GM18511 (cell line): Measurements from ENCODE around the gene SWSAP1.
"Not testable (repeated sequence)": the region's sequence is repeated elsewhere in the genome, so short reads cannot be mapped to it uniquely, and the experiment has no call there.

Experiments used
- ATAC-seq: cut with Tn5 transposase; IDR thresholded peaks from one replicate; pipeline ENCODE4 v1.9.1; 2021; ENCODE audit warnings: mild to moderate bottlenecking, moderate library complexity; ENCODE audit not compliant: unreplicated experiment

SWSAP1 gene

DNA sequence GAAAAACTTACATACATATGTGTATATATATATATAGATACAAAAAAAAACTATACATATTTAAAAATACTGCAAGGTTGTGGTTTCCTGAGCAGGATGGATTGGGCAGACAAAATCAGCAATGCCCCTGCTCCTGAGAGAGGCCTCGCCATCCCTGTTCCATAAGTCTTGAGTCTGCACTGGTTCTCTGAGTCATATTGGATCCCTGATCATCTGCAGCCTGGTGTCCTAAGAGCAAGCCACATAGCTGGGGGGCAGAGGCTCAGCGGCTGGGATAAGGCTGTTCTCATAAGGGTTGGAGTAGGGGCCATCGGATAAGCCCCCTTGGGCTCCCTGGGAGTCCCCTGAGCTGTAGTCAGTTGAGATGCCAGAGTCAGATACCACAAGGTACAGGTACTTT lies 3.3 kb downstream of the SWSAP1 start:
- no peak for ATAC-seq

DNA sequence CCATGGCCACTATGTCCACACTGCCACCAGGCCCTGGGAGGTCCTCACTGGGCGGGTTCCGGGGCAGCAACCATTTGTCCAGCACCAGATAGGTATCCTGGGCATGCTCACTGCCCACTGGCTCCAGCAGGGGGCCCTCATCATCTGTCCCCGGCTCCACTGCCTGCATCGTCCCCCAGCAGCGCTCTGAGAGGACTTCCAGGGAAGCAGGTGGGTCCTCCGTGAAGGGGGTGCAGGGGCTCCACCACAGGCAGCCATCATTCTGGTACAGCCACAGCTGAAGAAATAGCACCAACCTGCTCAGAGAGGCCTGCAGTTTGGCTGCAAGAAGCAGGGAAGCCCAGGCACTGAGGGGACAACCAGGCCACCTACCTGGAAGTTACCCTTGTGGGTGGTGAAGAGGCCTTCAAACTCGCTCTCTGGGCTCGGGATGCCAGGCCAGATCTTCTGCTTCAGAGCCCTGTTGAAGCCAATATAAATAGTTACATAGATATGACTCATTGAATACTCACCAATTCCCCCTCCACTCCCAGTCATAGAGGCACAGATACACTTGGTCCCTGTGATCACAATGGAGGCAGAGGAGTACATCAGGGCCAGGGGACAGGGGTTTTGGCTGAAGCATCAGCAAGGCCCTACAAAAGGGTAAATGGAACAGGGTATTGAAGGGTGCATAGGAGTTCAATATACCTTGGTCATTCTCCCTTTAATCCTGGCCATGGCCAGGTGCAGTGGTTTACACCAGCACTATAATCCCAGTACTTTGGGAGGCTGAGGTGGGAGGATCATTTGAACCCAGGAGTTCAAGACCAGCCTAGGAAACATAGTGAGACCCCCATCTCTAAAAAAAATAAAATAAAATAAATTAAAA lies 4.1 kb downstream of the SWSAP1 start:
- ATAC-seq, result no peak

DNA sequence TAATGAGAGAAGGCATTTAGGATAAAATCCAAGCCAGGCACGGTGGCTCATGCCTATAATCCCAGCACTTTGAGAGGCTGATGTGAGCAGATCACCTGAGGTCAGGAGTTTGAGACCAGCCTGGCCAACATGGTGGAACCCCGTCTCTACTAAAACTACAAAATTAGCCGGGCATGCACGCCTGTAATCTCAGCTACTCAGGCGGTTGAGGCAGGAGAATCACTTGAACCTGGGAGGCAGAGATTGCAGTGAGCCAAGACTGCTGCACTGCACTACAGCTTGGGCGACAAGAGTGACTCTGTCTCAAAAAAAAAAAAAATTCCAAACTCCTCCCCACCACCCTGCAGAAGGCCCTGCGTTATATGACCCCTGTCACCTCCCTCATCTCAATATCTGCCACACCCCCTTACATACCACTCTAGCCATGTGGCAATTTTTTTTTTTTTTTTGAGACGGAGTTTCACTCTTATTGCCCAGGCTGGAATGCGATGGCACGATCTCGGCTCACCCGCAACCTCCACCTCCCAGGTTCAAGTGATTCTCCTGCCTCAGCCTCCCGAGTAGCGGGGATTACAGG lies 4.9 kb downstream of the SWSAP1 start:
- ATAC-seq, result not testable (repeated sequence)

DNA sequence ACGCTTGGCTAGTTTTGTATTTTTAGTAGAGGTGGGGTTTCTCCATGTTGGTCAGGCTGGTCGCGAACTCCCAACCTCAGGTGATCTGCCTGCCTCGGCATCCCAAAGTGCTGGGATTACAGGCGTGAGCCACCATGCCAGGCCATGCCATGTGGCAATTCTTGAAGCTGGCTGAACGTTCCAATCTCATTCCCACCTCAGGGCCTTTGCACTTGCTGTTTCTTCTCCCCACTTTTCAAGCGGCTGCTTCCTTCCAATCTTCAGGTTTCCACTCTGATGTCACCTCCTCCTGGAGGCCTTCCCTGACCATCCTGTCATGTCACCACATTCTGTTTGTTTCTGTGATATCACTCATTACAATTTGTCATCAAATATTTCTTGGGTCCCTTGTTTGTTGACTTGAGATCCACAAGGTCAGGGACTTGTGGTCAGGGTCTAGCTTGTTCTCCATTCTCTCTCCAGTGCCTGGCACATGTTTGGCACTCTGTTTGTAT lies 5.4 kb downstream of the SWSAP1 start:
- ATAC-seq, result no peak

DNA sequence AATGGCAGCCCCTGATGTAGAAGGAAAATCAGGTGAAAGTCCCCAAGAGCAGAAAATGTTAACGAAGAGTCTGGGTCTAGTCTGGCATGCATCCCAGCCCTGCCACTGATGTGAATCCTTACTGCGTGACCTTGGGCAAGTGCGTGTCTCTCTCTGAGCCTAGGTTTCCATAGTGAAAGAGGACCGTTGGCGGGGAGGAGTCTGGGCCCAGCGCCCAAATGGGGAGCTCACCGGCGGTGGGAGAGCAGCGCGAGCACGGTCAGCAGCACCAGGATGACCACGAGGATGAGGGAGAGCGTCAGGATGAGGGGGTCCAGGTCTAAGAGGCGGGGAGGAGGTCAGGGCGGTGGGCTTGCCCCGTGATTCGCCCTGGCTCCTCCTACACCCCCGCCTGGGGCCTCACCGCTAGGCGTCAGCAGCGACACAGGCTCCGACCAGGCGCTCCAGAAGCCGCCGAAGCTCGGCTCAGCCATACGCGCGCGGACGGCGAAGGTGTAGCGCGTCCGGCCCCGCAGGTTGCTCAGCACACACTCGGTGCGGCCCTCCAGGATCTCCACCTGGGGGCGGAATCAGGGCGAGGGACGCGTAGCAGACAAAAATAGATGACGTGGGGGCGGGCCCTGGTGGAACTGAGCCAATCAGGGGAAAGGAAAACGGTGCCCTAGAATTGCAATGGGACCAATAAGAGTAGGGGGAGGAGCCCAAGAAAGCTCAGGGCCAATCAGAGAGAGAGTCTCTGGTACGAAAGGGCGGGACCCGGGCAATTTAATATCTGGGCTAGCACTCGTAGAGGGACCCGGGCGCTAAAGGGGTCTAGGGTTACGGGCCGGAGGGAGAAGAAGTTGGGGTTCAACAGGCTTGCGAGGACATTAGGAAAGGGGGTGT lies 6.4 kb downstream of the SWSAP1 start:
- ATAC-seq, result peak; percentile 87

DNA sequence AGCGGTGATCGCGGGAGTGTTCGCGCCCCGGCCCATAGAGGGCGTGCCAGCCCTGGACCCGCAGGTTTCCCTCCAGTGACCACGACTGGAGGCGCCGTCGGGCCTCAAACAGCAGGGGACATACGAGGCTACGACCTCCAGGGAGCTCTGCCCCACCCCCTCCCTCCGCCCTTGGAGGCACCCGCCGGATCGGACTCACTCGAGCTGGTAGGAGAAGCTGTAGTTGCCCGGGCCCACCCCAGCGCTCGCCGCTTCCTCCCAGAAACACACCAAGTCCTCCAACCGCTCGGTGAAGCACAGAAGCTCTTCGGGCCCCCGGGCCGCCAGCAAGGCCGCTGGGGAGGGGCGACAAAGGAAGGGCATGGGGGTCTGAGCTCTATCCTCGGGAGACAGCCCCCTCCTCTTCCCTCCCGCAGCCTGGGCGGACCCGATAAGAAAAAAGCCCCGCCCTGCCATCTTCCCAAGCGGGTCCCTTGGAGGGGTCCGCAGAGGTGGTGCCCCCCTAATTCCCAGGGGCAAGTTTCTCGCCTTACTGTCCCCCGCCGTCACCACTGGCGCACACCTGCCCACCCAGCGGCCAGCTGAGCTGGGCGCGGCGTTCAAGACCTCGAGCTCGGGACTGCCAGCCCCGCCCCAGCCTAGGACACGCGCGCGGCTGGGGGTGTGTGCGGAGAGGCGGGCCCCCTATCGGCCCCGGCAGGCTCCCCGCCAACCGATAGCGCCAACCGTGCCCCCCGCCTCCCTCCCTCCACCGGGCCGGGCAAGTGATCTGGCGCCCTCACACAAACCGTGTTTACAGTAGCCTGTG lies 8.6 kb downstream of the SWSAP1 start:
- no peak for ATAC-seq

DNA sequence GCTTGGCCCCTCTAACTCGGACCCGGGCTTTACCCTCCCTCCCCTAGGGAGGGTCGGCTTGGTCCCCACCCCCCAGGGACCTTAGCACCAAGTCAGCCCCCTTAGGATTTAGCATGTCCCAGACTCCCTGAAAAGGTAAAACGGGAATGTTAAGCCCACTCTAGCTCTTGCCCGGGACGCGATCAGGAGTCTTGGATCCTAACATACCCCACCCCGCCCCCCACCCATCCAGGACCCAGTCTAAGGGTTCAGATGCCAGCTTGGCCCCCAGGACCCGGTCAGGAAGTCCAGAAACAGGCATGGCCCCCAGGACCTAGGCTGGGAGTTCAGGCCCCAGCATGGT lies 9.2 kb downstream of the SWSAP1 start:
- ATAC-seq, result no peak

DNA sequence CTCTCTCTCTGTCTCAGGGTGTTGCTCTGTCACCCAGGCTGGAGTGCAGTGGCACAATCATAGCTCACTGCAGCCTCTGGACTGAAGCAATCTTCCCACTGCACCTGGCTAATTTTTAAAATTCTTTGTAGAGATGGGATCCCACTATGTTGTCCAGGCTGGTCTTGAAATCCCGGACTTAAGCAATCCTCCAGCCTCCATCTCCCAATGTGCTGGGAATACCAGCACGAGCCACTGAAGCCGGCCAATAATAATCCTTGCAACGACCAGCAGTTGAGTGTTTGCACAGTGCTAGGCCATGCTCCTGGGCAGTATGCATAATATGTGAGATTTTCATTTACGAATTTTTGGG lies 10.3 kb downstream of the SWSAP1 start:
- no peak for ATAC-seq

DNA sequence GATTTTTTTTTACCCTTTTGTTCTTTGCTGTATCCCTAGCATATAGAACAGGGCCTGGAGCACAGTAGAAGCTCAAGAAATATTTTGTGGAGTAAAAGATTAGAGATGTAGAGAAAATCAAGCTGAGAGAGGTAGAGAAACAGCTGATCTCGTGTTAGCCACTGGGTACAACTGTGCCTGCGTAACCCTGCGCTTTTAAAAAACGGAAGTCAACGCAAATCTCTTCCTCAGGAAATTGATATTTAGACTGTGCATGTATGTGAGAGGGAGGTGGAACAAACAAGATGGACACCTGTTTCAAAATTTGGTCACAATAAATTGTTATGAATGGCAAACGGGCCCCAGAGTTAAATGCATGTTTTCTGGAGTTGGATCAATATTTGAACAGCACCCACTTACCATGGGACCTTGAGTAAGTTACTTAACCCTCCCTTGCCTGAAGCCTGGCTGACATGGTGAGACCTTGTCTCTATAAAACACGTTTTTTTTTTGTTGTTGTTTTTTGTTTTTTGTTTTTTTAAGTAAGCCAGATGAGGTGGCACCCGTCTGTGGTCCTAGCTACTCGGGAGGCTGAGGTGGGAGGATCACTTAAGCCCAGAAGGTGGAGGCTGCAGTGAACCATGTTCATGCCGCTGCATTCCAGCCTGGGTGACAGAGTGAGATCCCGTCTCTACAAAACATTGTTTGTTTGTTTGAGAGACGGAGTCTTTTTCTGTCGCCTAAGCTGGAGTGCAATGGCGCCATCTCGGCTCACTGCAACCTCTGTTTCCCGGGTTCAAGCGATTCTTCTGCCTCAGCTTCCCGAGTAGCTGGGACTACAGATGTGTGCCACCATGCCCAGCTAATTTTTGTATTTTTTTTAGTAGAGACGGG lies 12.9 kb downstream of the SWSAP1 start:
- no peak for ATAC-seq

DNA sequence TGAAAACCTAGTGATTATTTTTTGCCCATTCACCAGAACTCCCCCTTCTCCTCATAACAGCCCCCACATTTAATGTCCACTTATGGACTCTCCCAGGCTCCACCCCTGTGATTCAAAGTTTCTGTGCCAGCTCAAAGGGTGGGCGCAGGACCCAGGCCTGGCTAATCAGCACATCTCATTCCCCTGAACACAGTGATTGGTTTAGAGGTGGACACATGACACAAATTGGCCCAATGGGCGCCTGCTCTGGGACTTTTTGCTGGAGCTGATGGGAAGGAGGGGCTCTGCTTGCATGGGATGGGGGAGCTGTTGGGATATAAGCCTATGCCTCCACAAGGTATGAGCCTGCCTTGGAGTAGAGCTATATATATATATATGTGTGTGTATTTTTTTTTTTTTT lies 15.9 kb downstream of the SWSAP1 start:
- ATAC-seq, result no peak

DNA sequence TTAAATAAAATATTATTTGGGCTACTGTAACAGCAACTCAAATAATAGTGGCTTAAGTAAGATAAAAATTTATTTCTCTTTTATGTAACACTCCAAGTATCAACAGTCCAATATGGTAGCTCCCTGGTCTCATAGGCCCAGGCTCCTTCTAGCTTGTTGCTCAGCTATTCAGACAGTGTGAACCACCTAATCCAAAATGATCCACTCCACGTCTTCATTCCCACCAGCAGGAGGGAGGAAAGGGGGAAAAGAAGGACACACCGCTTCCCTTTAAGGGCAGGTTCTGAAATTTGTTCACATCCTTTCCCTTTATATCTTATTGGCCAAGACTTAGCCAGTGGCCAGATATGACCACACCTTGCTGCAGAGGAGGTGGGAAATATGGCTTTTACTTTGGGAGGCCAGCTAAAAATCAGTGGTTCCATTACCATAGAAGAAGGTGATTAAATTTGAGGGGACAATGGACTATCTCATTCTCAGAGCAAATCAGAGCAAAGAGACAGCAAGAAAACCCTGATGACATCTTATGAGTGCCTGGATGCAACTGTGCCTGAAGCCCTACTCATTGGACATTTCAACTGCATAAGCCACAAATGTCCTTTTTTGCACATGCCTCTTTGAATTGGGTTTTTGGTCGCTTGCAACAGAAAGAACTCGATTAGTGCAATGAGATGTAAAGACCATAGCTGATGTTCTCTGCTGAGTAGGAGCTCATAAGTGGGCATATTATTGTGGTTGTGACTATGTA lies 16.6 kb downstream of the SWSAP1 start:
- ATAC-seq, result no peak

DNA sequence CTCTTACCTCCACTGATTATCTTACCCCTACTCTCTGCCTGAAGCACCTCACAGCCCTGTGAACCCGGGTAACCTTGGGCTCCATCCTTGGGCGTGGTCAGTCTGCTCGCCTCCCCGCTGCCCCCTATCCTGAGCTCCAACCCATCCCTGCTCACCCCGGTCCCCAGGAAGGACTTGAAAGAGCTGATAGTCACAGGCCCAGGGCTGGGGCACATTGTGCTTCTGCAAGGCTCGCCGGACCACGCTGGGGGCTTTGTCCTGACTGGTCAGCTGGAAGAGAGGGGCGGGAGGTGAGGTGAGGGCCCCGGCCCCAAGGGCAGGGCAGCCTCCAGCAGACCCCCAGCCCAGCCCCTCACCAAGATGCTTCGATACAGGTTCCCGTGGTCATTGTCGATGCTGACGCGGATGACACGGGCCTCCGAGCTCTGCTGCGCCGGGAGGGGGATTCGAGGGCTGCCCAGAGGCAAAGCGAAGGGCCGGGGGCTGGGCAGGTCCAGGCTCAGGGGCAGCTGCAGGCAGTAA lies 22.7 kb downstream of the SWSAP1 start:
- ATAC-seq, result no peak

DNA sequence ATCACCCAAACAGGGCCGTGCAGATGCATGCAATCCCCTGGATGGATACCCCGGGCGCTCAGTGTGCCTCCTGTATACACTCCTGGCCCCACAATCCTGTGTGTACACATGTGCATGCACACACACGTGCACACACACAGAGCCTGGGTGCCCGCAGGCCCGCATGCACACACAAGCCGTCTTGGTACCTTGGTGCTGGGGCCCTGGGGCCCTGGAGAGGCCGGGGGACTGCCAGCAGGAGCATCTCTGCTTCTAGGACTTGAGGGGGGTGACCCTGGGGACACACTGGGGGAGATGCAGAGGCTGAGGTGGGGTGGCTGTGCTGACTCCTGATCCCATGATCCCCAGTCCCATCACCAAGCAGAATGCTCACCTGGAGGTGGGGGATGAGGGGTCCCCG lies 25.2 kb downstream of the SWSAP1 start:
- ATAC-seq, result no peak

DNA sequence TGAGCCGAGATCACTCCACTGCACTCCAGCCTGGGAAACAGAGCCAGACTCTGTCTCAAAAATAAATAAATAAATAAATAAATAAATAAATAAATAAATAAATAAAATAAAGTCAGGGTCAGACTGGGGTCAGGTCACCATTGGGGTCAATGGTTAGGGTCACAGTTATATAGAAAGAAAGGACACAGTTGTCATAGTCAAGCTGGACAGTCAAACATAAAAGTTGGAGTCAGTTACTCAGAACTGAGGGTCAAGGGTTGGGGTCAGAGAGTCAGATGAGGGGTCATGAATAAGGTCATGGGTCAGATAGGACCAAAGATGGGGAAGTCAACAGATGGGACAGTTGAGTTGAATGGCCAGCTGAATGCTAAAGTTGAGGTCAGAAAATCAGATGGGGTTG lies 26.3 kb downstream of the SWSAP1 start:
- no peak for ATAC-seq

DNA sequence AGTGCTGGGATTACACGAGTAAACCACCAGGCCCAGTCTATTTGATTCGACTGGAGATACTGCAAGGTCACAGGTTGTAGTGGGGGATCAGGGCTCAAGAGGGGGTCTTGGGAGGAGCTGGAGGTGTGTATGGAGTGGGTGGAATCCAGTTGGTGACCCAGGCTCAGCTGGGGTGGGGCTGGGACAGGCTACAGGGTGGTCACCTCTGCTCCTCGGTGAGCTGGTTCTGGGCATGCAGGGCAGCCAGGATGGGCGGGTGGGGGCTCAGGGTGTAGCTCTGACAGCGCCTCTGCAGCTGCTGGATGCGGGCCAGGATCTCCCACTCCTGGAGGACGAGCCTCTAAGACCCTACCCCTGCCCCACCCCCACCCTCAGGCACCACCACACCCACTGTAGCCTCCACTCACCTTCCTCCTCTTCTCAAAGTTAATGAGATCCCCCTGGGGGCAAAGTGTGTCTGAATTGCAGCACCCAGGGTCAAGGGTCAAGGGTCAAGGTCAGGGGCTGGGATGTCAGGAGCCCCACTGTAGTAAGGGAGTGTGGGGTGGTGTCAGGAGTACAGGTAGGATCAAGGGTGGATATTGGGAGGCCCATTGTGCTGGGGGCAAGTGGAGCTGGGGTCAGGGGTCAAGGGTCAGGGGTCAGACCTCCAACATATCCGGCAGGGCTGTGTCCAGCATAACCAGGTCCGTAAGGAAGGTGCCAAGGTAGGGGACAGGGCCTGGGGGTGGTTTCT lies 27.5 kb downstream of the SWSAP1 start:
- ATAC-seq, result no peak

DNA sequence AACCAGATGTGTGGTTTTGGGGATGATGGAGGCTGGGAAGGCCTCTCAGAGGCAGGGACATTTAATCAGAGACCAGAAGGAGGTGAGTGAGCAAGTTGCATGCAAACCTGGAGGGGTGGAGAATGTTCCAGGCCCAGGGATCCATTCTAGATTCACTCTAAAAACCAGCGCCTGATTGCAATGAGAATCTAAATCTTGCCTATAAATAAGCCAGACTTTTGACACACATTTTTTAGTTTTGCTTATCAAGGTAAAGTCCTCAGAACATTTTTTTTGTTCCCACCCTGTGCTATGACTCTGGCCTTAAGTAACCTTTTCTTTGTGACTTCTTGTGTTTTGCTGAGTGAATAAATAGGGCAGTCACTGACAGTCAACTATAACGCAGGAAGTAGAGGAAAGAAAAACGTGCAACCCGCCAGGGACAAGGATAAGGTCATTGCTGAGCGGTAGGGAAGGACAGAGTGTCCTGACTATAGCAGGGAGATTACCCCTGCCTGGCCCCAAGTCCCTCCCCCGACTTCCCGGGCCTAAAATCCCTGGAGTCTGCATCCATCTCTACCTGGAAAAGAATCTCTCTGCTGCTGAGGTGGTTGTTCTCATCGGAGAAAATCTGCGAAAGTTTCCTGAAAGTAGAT lies 30.2 kb downstream of the SWSAP1 start:
- no peak for ATAC-seq

DNA sequence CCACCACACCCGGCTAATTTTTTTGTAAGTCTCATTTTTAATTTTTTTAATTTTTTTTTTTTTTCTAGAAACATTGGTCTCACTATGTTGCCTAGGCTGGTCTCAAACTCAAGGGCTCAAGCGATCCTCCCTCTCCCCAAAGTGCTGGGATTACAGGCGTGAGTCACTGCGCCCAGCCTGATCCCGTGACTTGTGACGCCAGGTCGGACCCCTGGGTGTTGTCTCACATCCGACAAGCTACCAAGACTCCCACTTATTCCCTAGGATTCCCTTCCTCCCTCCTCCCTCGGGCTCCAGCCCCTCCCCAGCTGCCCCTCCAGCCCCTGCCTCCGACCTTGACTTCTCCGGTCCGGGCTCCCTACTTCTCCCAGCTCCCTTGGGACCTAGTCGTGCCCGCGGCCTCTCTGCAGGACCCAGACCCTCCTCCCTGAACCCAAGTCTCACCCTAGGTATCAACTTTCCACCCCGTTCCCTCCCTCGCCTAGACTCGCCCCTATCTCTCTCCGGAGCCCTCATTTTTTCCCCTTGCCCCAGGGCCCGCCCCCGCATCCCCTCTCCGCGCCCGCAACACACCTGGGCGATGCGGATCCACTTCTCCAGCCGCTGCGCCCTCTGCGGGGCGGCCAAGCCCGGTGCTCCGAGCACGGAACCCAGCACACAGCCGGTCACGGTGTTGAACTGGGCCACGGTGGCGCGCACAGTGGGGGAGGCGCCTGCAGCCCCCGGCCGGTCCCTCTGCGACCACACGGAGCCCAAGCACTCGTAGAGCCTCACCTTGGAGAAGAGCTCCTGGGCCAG lies 31.6 kb downstream of the SWSAP1 start:
- ATAC-seq, result no peak
